Liver (tissue), 9 donors: Measurements from ENCODE around the gene CUTA. TPM values are rescaled to one million over a fixed set of nuclear protein-coding genes. Genes with fewer than 3 reads are reported as not detected.

ENCODE experiments used
- DNase-seq: peaks from one replicate; pipeline ENCODE4 v3.0.0-alpha.2; 2017; ENCODE audit warnings: low spot score
- H3K27ac ChIP-seq, 2 donors: one replicate each; pipeline ENCODE4 v1.7.0; 2013; ENCODE audit warnings: inconsistent platforms in 2 of 2, low read length in 2 of 2, control low read depth in 1 of 2, low read depth in 1 of 2, mild to moderate bottlenecking in 1 of 2
- H3K27me3 ChIP-seq, 4 donors: one replicate each; pipeline versions ENCODE4 v1.6.1 to v1.7.0; 2013; ENCODE audit warnings: low read length in 3 of 4, inconsistent platforms in 1 of 4, mild to moderate bottlenecking in 1 of 4, moderate library complexity in 1 of 4; ENCODE audit not compliant: control insufficient read depth in 4 of 4, insufficient read depth in 4 of 4
- H3K36me3 ChIP-seq, 4 donors: one replicate each; pipeline versions ENCODE4 v1.6.1 to v1.7.0; 2013; ENCODE audit warnings: low read length in 3 of 4, mild to moderate bottlenecking in 3 of 4, low read depth in 1 of 4, moderate library complexity in 1 of 4; ENCODE audit not compliant: control insufficient read depth in 4 of 4, insufficient read depth in 3 of 4
- H3K4me1 ChIP-seq, 4 donors: one replicate each; pipeline versions ENCODE4 v1.6.1 to v1.7.0; 2013; ENCODE audit warnings: low read length in 3 of 4, mild to moderate bottlenecking in 3 of 4, moderate library complexity in 1 of 4; ENCODE audit not compliant: control insufficient read depth in 4 of 4, insufficient read depth in 4 of 4
- H3K4me3 ChIP-seq, 3 donors: one replicate each; pipeline versions ENCODE4 v1.6.1 to v1.7.0; 2013; ENCODE audit warnings: low read length in 3 of 3, control low read depth in 1 of 3, low read depth in 1 of 3, mild to moderate bottlenecking in 1 of 3
- H3K9ac ChIP-seq, 2 donors: one replicate each; pipeline ENCODE4 v1.7.0; 2013; ENCODE audit warnings: low read length in 2 of 2, mild to moderate bottlenecking in 2 of 2, moderate library complexity in 2 of 2, control low read depth in 1 of 2, low read depth in 1 of 2
- H3K9me3 ChIP-seq, 4 donors: one replicate each; pipeline versions ENCODE4 v1.6.1 to v1.7.0; 2013; ENCODE audit warnings: low read length in 3 of 4; ENCODE audit not compliant: control insufficient read depth in 4 of 4
- EGR1 ChIP-seq, 2 donors: IDR thresholded peaks; 2 replicates each; pipeline ENCODE4 v1.6.1; 2016 to 2018; ENCODE audit warnings: antibody characterized with exemption in 2 of 2, low read depth in 2 of 2
- FOXA1 ChIP-seq: IDR thresholded peaks from 2 replicates; pipeline ENCODE4 v1.6.1; 2016; ENCODE audit warnings: antibody characterized with exemption
- FOXA2 ChIP-seq: IDR thresholded peaks from 2 replicates; pipeline ENCODE4 v1.6.1; 2016; ENCODE audit warnings: antibody characterized with exemption
- GABPA ChIP-seq, 2 donors: IDR thresholded peaks in 1 of 2; conservative IDR thresholded peaks in 1 of 2; 2 replicates each; pipeline ENCODE4 v1.6.1; 2016; ENCODE audit warnings: antibody characterized with exemption in 2 of 2, mild to moderate bottlenecking in 1 of 2, moderate library complexity in 1 of 2
- HNF4A ChIP-seq, 2 donors: conservative IDR thresholded peaks; 2 replicates each; pipeline ENCODE4 v1.6.1; 2016; ENCODE audit warnings: antibody characterized with exemption in 2 of 2, mild to moderate bottlenecking in 2 of 2
- HNF4G ChIP-seq: IDR thresholded peaks from 2 replicates; pipeline ENCODE4 v1.6.1; 2016; ENCODE audit warnings: antibody characterized with exemption
- JUND ChIP-seq, 2 donors: IDR thresholded peaks; 2 replicates each; pipeline ENCODE4 v1.6.1; 2016; ENCODE audit warnings: antibody characterized with exemption in 2 of 2
- NR2F2 ChIP-seq: IDR thresholded peaks from 2 replicates; pipeline ENCODE4 v1.6.1; 2016; ENCODE audit warnings: antibody characterized with exemption
- RAD21 ChIP-seq, 2 donors: IDR thresholded peaks; 2 replicates each; pipeline ENCODE4 v1.6.1; 2016; ENCODE audit warnings: antibody characterized with exemption in 2 of 2, mild to moderate bottlenecking in 2 of 2
- RXRA ChIP-seq, 2 donors: IDR thresholded peaks; 2 replicates each; pipeline ENCODE4 v1.6.1; 2017 to 2018; ENCODE audit warnings: antibody characterized with exemption in 2 of 2, mild to moderate bottlenecking in 1 of 2
- SP1 ChIP-seq: IDR thresholded peaks from 2 replicates; pipeline ENCODE4 v1.6.1; 2018; ENCODE audit warnings: antibody characterized with exemption, mild to moderate bottlenecking
- TAF1 ChIP-seq: conservative IDR thresholded peaks from 2 replicates; pipeline ENCODE4 v1.6.1; 2016; ENCODE audit warnings: antibody characterized with exemption, mild to moderate bottlenecking
- YY1 ChIP-seq: IDR thresholded peaks from 2 replicates; pipeline ENCODE4 v1.6.1; 2016; ENCODE audit warnings: antibody characterized with exemption, mild to moderate bottlenecking
- WGBS: extraction: QIAGEN DNeasy Blood & Tissue Kit; methylation state at CpG from one replicate; pipeline ENCODE4 v1.1.7; 2013; 5-methylcytosine and 5-hydroxymethylcytosine counted together
- polyA plus RNA-seq, 2 donors: library from polyadenylated mRNA; stranded (reverse) in 1 of 2; unstranded in 1 of 2; fragments of 200-250 nt in 1 of 2; fragments of >200 nt in 1 of 2; fragmentation: Nextera tagmentation in 1 of 2; extraction: Ambion mirVana in 1 of 2; gene quantifications; one replicate each; pipeline versions ENCODE4 v1.2.1 to v1.2.3, GENCODE V29; 2013 to 2015
- total RNA-seq, 2 donors: library from RNA; depleted of rRNA; stranded (reverse); fragments of >200 nt; gene quantifications; one replicate each; pipeline ENCODE4 v1.2.3, GENCODE V29; 2014
- TF ChIP-seq, protein P1 (sequence below): IDR thresholded peaks from 2 replicates; pipeline ENCODE4 v1.6.1; 2016; ENCODE audit warnings: antibody characterized with exemption
- TF ChIP-seq, protein P2 (sequence below): IDR thresholded peaks from 2 replicates; pipeline ENCODE4 v1.6.1; 2016; ENCODE audit warnings: antibody characterized with exemption
- TF ChIP-seq, protein P3 (sequence below): fragments of 150-350 bp; IDR thresholded peaks from 2 replicates; pipeline ENCODE4 v1.5.1; 2017; ENCODE audit warnings: improper control_type of control experiment, low read depth, low read length; ENCODE audit not compliant: missing input control
- TF ChIP-seq, protein P4 (sequence below): IDR thresholded peaks from 2 replicates; pipeline ENCODE4 v1.6.1; 2016; ENCODE audit warnings: antibody characterized with exemption
- TF ChIP-seq, protein P5 (sequence below): IDR thresholded peaks from 2 replicates; pipeline ENCODE4 v1.6.1; 2016; ENCODE audit warnings: antibody characterized with exemption, mild to moderate bottlenecking
- donor health status: healthy.
- donor health status: healthy.
- donor health status: healthy.
- donor health status: healthy.
- donor health status: healthy.

CUTA gene
- total and polyA plus RNA-seq, 4 donors = 33.1 to 164 (median 93.2) TPM

DNA sequence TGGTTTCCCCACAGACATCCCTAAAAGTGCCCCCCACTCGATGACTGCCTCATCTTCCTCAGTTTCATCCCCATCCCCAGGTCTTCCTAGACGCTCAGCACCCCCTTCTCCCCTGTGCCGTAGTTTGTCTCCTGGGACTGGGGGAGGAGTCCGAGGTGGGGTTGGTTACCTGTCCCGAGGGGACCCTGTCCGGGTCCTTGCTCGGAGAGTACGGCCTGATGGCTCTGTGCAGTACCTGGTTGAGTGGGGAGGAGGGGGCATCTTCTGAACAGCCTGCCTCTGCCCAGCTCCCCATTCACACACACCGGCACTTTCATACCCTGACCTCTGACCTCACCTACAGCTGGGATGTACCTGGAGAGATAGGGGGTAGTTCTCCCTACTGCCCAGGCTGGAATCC, 2.1 kb downstream of the CUTA start:
- 84% methylated on average over 9 of the region's 9 CpGs for WGBS
- Histone ChIP-seq H3K4me1 (peaks cover 17 to 42% (median 30%) of the 10 kb centered on the region in 4 donors), H3K36me3 (peaks cover 8 to 31% (median 19%) of the 10 kb centered on the region in 4 donors), H3K27ac (no peak overlapping the region), H3K9me3 (no peaks in the 10 kb centered on the region), H3K4me3 (no peak overlapping the region), H3K27me3 (no peaks in the 10 kb centered on the region), H3K9ac (no peak overlapping the region)
- TF ChIP-seq TAF1 (no peak), EGR1 (IDR thresholded peaks at IDR 0.05; ENCODE audit: low read depth in 2 of 2) (no peak), FOXA2 (no peak), NR2F2 (no peak), GABPA (IDR thresholded peaks at IDR 0.05 in 1 of 2, conservative IDR thresholded peaks at IDR 0.05 in 1 of 2) (no peak), HNF4A (conservative IDR thresholded peaks at IDR 0.05) (no peak), SP1 (no peak), YY1 (no peak)
- TF ChIP-seq, protein P1, sequence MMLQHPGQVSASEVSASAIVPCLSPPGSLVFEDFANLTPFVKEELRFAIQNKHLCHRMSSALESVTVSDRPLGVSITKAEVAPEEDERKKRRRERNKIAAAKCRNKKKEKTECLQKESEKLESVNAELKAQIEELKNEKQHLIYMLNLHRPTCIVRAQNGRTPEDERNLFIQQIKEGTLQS = no peak
- TF ChIP-seq, protein P2, sequence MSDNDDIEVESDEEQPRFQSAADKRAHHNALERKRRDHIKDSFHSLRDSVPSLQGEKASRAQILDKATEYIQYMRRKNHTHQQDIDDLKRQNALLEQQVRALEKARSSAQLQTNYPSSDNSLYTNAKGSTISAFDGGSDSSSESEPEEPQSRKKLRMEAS = no peak
- TF ChIP-seq, protein P3, sequence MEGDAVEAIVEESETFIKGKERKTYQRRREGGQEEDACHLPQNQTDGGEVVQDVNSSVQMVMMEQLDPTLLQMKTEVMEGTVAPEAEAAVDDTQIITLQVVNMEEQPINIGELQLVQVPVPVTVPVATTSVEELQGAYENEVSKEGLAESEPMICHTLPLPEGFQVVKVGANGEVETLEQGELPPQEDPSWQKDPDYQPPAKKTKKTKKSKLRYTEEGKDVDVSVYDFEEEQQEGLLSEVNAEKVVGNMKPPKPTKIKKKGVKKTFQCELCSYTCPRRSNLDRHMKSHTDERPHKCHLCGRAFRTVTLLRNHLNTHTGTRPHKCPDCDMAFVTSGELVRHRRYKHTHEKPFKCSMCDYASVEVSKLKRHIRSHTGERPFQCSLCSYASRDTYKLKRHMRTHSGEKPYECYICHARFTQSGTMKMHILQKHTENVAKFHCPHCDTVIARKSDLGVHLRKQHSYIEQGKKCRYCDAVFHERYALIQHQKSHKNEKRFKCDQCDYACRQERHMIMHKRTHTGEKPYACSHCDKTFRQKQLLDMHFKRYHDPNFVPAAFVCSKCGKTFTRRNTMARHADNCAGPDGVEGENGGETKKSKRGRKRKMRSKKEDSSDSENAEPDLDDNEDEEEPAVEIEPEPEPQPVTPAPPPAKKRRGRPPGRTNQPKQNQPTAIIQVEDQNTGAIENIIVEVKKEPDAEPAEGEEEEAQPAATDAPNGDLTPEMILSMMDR = no peak
- DNase-seq = no peak

DNA sequence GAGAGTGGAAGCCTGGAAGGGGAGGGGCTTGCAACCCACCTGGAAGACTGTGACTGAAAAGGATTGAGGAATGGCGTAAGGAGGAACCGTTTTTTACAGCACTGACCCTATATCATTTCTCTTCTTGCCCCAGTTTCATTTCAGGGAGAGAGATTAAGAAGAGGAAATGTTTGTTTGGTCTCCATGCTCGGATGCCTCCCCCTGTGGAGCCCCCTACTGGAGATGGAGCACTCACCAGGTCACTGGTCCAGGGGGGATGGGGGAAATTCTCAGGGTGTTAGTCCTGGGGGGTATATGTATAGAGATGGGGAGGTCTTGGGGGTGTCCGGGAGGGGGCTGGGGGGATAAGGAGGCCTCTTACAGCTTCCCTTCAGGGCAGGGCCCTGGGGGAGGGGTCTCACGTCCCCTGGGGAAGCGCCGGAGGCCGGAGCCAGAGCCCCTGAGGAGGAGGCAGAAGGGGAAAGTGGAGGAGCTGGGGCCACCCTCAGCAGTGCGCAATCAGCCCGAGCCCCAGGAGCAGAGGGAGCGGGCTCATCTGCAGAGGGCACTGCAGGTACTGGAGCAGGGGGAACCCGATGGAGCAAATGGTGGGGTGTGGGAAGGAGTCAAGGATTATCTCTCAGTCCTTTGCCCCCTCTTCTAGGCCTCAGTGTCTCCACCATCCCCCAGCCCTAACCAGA, 3.2 kb downstream of the CUTA start:
- whole genome bisulfite sequencing = 80% methylated on average over 12 of the region's 12 CpGs
- H3K27ac ChIP-seq = no peak overlapping the region

More for the DNA sequence above, 3.2 kb downstream of the CUTA start:
- H3K36me3 ChIP-seq = peaks cover 8 to 31% (median 19%) of the 10 kb centered on the region in 4 donors
- H3K9ac ChIP-seq = no peak overlapping the region
- peaks cover 17 to 45% (median 30%) of the 10 kb centered on the region in 4 donors for H3K4me1 ChIP-seq
- TF ChIP-seq, protein P3 = no peak
- TF ChIP-seq, protein P4, sequence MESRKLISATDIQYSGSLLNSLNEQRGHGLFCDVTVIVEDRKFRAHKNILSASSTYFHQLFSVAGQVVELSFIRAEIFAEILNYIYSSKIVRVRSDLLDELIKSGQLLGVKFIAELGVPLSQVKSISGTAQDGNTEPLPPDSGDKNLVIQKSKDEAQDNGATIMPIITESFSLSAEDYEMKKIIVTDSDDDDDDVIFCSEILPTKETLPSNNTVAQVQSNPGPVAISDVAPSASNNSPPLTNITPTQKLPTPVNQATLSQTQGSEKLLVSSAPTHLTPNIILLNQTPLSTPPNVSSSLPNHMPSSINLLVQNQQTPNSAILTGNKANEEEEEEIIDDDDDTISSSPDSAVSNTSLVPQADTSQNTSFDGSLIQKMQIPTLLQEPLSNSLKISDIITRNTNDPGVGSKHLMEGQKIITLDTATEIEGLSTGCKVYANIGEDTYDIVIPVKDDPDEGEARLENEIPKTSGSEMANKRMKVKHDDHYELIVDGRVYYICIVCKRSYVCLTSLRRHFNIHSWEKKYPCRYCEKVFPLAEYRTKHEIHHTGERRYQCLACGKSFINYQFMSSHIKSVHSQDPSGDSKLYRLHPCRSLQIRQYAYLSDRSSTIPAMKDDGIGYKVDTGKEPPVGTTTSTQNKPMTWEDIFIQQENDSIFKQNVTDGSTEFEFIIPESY = no peak
- no peak for TF ChIP-seq HNF4A (conservative IDR thresholded peaks at IDR 0.05)
- TF ChIP-seq EGR1 (IDR thresholded peaks at IDR 0.05; ENCODE audit: low read depth in 2 of 2) = no peak
- no peak for TF ChIP-seq YY1
- TF ChIP-seq JUND (IDR thresholded peaks at IDR 0.05) = no peak
- TF ChIP-seq FOXA1 = no peak
- TF ChIP-seq, protein P5, sequence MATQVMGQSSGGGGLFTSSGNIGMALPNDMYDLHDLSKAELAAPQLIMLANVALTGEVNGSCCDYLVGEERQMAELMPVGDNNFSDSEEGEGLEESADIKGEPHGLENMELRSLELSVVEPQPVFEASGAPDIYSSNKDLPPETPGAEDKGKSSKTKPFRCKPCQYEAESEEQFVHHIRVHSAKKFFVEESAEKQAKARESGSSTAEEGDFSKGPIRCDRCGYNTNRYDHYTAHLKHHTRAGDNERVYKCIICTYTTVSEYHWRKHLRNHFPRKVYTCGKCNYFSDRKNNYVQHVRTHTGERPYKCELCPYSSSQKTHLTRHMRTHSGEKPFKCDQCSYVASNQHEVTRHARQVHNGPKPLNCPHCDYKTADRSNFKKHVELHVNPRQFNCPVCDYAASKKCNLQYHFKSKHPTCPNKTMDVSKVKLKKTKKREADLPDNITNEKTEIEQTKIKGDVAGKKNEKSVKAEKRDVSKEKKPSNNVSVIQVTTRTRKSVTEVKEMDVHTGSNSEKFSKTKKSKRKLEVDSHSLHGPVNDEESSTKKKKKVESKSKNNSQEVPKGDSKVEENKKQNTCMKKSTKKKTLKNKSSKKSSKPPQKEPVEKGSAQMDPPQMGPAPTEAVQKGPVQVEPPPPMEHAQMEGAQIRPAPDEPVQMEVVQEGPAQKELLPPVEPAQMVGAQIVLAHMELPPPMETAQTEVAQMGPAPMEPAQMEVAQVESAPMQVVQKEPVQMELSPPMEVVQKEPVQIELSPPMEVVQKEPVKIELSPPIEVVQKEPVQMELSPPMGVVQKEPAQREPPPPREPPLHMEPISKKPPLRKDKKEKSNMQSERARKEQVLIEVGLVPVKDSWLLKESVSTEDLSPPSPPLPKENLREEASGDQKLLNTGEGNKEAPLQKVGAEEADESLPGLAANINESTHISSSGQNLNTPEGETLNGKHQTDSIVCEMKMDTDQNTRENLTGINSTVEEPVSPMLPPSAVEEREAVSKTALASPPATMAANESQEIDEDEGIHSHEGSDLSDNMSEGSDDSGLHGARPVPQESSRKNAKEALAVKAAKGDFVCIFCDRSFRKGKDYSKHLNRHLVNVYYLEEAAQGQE = no peak
- TF ChIP-seq TAF1 = no peak
- TF ChIP-seq, protein P1 = no peak
- TF ChIP-seq NR2F2 = no peak
- no peak for TF ChIP-seq RXRA (IDR thresholded peaks at IDR 0.05)
- no peak for TF ChIP-seq RAD21 (IDR thresholded peaks at IDR 0.05)
- no peak for TF ChIP-seq FOXA2
- no peak for TF ChIP-seq GABPA (IDR thresholded peaks at IDR 0.05 in 1 of 2, conservative IDR thresholded peaks at IDR 0.05 in 1 of 2)
- TF ChIP-seq SP1 = no peak
- no peak for TF ChIP-seq HNF4G
- H3K9me3 ChIP-seq = no peaks in the 10 kb centered on the region
- no peak for DNase-seq
- no peak overlapping the region for H3K4me3 ChIP-seq
- no peaks in the 10 kb centered on the region for H3K27me3 ChIP-seq
